Peyer's patch (tissue), 4 donors: ENCODE measurements around the gene CEP63. TPM values are rescaled to one million over a fixed set of nuclear protein-coding genes. Genes with fewer than 3 reads are reported as not detected.
A peak's percentile ranks its signal among the peaks of the same experiment; 100 is the strongest.

Experiments used
- DNase-seq, 3 donors: peaks; one replicate each; pipeline ENCODE4 v3.0.0-alpha.2; 2017 to 2019
- H3K27ac ChIP-seq, 4 donors: fragments of 200-600 bp; sonication (generic); one replicate each; pipeline ENCODE4 v1.5.1; 2016 to 2019
- H3K27me3 ChIP-seq, 2 donors: fragments of 200-600 bp; sonication (generic); one replicate each; pipeline ENCODE4 v1.5.1; 2019
- H3K36me3 ChIP-seq, 3 donors: fragments of 200-600 bp; sonication (generic); one replicate each; pipeline ENCODE4 v1.5.1; 2016 to 2019
- H3K4me1 ChIP-seq, 4 donors: fragments of 200-600 bp; sonication (generic); one replicate each; pipeline ENCODE4 v1.5.1; 2016 to 2019
- H3K4me3 ChIP-seq, 4 donors: fragments of 200-600 bp; sonication (generic); 1 replicate in 3 of 4; 2 replicates in 1 of 4; pipeline ENCODE4 v1.5.1; 2016 to 2019; ENCODE audit warnings: mild to moderate bottlenecking in 1 of 4
- H3K9me3 ChIP-seq, 4 donors: fragments of 200-600 bp; sonication (generic); one replicate each; pipeline ENCODE4 v1.5.1; 2016 to 2019; ENCODE audit warnings: mild to moderate bottlenecking in 1 of 4
- POLR2A ChIP-seq, 2 donors: fragments of 450-650 bp; IDR thresholded peaks; one replicate each; pipeline ENCODE4 v1.5.1; 2017; ENCODE audit warnings: antibody characterized with exemption in 2 of 2, mild to moderate bottlenecking in 2 of 2, moderate library complexity in 2 of 2
- total RNA-seq, 4 donors: library from RNA; depleted of rRNA; stranded (reverse); fragments of >200 nt; gene quantifications; one replicate each; pipeline ENCODE4 v1.1.0, GENCODE V29; 2016
- TF ChIP-seq, protein P1 (sequence below), 6 experiments: fragments of 450-650 bp in 4 of 6; fragments of 200-600 bp in 2 of 6; sonication (generic) in 1 of 6; IDR thresholded peaks; one replicate each; pipeline ENCODE4 v1.5.1; 2017 to 2019; ENCODE audit warnings: antibody characterized with exemption in 6 of 6, mild to moderate bottlenecking in 3 of 6, moderate library complexity in 1 of 6

Gene CEP63
- total RNA-seq, 4 donors from 2014 or later, result 13.3 to 67.7 (median 19.6) TPM

DNA sequence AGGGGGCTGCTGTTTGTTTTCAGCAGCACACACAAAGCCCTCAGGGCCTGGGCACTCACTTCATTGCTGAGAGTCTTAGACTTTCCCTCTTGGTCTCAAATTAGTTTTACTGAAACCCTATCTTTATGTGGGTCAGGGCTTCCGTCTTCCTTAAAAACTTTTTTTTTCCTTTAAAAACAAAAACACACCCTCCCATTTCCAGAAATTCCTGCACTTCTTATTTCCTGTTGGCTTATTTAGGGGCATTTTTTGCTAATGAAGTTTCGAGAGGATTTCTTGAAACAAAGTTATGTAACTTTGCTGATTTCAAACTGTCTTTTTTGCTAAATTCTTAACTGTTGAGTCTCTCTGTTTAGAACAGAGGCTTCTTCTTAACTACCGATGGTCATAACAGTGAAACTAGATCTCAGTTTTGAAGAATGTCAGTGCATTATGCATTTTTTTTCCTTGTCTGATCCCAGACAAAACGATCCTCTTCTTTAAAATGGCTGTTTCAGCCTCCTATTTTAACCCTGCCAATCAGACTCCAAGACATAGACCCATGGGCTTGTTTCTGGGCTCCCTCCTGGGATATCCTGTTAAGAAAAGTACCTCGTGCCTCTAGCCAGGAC lies 23.4 kb upstream of the CEP63 start:
- no peak for DNase-seq
- no peaks in the 10 kb centered on the region for H3K36me3 ChIP-seq
- H3K4me1 ChIP-seq, result peaks cover 0 to 9% (median 0%) of the 10 kb centered on the region in 4 donors
- no peaks in the 10 kb centered on the region for H3K27me3 ChIP-seq
- no peaks in the 10 kb centered on the region for H3K9me3 ChIP-seq
- TF ChIP-seq, protein P1, sequence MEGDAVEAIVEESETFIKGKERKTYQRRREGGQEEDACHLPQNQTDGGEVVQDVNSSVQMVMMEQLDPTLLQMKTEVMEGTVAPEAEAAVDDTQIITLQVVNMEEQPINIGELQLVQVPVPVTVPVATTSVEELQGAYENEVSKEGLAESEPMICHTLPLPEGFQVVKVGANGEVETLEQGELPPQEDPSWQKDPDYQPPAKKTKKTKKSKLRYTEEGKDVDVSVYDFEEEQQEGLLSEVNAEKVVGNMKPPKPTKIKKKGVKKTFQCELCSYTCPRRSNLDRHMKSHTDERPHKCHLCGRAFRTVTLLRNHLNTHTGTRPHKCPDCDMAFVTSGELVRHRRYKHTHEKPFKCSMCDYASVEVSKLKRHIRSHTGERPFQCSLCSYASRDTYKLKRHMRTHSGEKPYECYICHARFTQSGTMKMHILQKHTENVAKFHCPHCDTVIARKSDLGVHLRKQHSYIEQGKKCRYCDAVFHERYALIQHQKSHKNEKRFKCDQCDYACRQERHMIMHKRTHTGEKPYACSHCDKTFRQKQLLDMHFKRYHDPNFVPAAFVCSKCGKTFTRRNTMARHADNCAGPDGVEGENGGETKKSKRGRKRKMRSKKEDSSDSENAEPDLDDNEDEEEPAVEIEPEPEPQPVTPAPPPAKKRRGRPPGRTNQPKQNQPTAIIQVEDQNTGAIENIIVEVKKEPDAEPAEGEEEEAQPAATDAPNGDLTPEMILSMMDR (IDR thresholded peaks at IDR 0.05), result no peak
- TF ChIP-seq POLR2A (IDR thresholded peaks at IDR 0.05), result no peak
- H3K27ac ChIP-seq, result peak overlapping the region; percentile 14 to 82 (median 31)
- H3K4me3 ChIP-seq, result no peak overlapping the region

DNA sequence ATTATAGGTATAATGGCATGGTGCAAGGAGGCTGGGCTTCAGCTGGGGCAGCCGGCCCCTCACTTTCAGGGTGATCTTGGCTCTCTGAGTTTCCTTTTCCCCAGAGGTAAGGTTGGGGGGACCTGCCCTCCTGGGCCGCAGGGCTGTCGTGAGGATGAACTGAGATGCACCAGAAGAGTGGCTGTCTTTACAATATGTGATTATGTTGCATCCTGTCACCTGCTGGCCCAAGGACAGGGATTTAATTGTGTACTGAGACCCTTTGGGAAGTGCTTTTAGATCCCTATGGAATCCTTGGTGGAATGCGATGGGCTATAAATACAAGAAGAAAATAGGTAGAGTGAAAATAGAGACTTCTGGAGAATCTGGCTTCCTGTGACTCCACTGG lies 22.2 kb upstream of the CEP63 start:
- no peaks in the 10 kb centered on the region for H3K9me3 ChIP-seq
- H3K4me1 ChIP-seq, result peaks cover 0 to 9% (median 0%) of the 10 kb centered on the region in 4 donors
- H3K36me3 ChIP-seq, result no peaks in the 10 kb centered on the region
- no peak overlapping the region for H3K4me3 ChIP-seq
- DNase-seq, result no peak
- no peaks in the 10 kb centered on the region for H3K27me3 ChIP-seq
- TF ChIP-seq, protein P1 (IDR thresholded peaks at IDR 0.05), result no peak
- no peak for TF ChIP-seq POLR2A (IDR thresholded peaks at IDR 0.05)
- H3K27ac ChIP-seq, result peak overlapping the region; percentile 14 to 82 (median 48)

DNA sequence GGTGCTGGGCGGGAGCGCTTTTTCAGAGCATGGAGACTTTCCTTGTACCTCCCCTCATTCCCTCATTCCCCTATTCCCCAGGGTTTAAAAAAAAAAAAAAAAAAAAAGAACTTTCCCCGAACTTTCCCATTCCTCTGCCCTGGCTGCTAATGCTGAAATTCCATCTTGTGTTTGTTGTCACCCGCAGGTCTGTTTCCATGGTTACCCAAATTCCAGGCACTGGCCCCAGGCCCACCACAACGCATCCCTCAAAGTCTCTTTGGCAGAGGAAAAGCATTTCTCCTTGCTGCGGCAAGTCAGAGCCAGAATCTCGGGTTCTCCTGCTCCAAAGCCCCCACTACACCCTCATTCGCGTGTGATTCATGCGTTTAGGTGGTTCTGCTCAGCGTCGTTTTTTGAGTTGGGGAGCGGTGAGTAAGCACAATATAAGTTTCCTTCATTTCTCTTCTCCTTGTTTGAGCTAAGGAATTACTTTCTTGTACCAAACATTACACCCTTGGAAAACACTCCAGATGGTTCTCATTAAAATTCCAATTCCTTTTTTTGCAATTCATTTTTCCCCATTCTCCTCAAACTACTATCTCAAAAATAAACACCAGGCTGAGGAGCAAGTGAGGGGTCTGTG lies 21.7 kb upstream of the CEP63 start:
- no peaks in the 10 kb centered on the region for H3K9me3 ChIP-seq
- peak overlapping the region in 3 of 4 donors; percentile 14 to 82 (median 47) for H3K27ac ChIP-seq
- peak in 1 of 3 donors; percentile 76 for DNase-seq
- no peak for TF ChIP-seq POLR2A (IDR thresholded peaks at IDR 0.05)
- TF ChIP-seq, protein P1 (IDR thresholded peaks at IDR 0.05), result no peak
- peaks cover 0 to 9% (median 0%) of the 10 kb centered on the region in 4 donors for H3K4me1 ChIP-seq
- H3K4me3 ChIP-seq, result no peak overlapping the region
- no peaks in the 10 kb centered on the region for H3K27me3 ChIP-seq
- H3K36me3 ChIP-seq, result no peaks in the 10 kb centered on the region

DNA sequence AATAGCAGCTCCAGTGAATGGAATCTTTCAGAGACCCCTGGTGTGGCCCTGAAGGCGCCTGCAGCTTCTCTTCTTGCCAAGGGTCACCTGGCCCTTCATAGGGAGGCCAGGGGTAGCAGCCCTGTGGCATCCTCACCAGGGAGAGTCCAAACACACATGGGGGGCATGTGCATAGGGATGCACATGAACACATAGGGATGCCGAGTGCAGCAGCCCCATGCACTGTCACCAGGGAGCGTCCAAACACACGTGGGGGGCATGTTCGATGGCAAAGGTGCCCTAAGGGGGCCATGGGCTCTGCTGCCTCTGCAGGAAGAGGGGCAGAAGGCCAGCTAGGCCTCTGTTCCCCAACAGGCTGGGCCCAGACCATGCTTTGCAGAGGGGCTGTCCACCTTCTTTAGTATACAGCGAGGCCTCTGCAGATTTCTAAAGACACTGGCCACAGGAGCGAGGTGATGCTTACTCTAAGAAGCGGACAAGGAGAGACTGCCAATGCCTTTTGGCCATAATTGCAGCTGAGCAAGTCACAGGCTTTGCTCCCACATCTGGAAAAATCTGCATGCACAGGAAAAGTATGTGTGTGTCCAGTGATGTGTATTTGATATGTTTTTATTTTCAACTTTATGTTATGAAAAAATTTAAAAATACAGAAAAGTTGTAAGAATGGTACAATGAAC lies 21.0 kb upstream of the CEP63 start:
- peak overlapping the region in 2 of 4 donors; percentile 47 to 82 for H3K27ac ChIP-seq
- no peak for DNase-seq

DNA sequence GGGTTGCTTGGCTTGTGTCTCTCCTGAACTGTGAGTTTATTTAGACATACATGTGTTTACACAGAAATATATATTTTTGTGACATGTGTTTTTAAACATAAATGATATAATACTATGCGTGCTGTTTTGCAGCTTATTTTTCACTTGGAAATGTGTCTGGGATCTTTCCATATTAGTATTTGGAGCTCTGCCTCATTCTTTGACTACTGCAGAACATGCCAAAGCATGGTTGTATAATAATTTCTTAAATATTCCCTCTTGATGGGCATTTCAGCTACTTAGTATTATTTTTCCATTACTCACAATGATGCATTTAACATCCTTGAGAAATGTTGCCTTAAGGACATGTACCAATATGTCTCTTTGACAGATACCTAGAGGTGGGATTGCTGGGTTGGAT lies 19.5 kb upstream of the CEP63 start:
- no peak overlapping the region for H3K27ac ChIP-seq
- no peak for DNase-seq
- H3K4me1 ChIP-seq, result peaks cover 0 to 9% (median 0%) of the 10 kb centered on the region in 4 donors
- H3K4me3 ChIP-seq, result no peak overlapping the region
- no peaks in the 10 kb centered on the region for H3K36me3 ChIP-seq
- no peak for TF ChIP-seq POLR2A (IDR thresholded peaks at IDR 0.05)
- TF ChIP-seq, protein P1 (IDR thresholded peaks at IDR 0.05), result no peak
- H3K9me3 ChIP-seq, result no peaks in the 10 kb centered on the region
- H3K27me3 ChIP-seq, result no peaks in the 10 kb centered on the region

More for the DNA sequence above, 21.0 kb upstream of the CEP63 start:
- Histone ChIP-seq H3K4me1 (peaks cover 0 to 9% (median 0%) of the 10 kb centered on the region in 4 donors), H3K9me3 (no peaks in the 10 kb centered on the region), H3K4me3 (no peak overlapping the region), H3K36me3 (no peaks in the 10 kb centered on the region), H3K27me3 (no peaks in the 10 kb centered on the region)
- TF ChIP-seq, protein P1 (IDR thresholded peaks at IDR 0.05), result no peak
- no peak for TF ChIP-seq POLR2A (IDR thresholded peaks at IDR 0.05)
